ENCODE results near the gene NCAN. TPM values are rescaled to one million over a fixed set of nuclear protein-coding genes. Genes with fewer than 3 reads are reported as not detected.

Gene NCAN
- polyA plus RNA-seq, 1 donor from 2014 or later: 52.1 TPM

- H3K9ac ChIP-seq (ENCODE audit: low read length): no peak overlapping the region
- H3K36me3 ChIP-seq (ENCODE audit: insufficient read depth, low read length): no peaks in the 10 kb centered on the region
- H3K27me3 ChIP-seq (ENCODE audit: insufficient read depth, low read depth, low read length): no peaks in the 10 kb centered on the region
- no peak overlapping the region for H3K4me2 ChIP-seq (ENCODE audit: low read length)
- no peak overlapping the region for H3K4me3 ChIP-seq (ENCODE audit: low read length)
- H3K9me2 ChIP-seq (ENCODE audit: insufficient read depth, low read length): no peaks in the 10 kb centered on the region
- H4K20me1 ChIP-seq (ENCODE audit: insufficient read depth): no peaks in the 10 kb centered on the region
- no peak overlapping the region for H2AFZ ChIP-seq (ENCODE audit: low read depth, low read length)
- TF ChIP-seq, protein P1, sequence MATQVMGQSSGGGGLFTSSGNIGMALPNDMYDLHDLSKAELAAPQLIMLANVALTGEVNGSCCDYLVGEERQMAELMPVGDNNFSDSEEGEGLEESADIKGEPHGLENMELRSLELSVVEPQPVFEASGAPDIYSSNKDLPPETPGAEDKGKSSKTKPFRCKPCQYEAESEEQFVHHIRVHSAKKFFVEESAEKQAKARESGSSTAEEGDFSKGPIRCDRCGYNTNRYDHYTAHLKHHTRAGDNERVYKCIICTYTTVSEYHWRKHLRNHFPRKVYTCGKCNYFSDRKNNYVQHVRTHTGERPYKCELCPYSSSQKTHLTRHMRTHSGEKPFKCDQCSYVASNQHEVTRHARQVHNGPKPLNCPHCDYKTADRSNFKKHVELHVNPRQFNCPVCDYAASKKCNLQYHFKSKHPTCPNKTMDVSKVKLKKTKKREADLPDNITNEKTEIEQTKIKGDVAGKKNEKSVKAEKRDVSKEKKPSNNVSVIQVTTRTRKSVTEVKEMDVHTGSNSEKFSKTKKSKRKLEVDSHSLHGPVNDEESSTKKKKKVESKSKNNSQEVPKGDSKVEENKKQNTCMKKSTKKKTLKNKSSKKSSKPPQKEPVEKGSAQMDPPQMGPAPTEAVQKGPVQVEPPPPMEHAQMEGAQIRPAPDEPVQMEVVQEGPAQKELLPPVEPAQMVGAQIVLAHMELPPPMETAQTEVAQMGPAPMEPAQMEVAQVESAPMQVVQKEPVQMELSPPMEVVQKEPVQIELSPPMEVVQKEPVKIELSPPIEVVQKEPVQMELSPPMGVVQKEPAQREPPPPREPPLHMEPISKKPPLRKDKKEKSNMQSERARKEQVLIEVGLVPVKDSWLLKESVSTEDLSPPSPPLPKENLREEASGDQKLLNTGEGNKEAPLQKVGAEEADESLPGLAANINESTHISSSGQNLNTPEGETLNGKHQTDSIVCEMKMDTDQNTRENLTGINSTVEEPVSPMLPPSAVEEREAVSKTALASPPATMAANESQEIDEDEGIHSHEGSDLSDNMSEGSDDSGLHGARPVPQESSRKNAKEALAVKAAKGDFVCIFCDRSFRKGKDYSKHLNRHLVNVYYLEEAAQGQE (IDR thresholded peaks at IDR 0.05; ENCODE audit: borderline replicate concordance): no peak
- no peak for TF ChIP-seq RAD21 (conservative IDR thresholded peaks at IDR 0.05)
- TF ChIP-seq, protein P2, sequence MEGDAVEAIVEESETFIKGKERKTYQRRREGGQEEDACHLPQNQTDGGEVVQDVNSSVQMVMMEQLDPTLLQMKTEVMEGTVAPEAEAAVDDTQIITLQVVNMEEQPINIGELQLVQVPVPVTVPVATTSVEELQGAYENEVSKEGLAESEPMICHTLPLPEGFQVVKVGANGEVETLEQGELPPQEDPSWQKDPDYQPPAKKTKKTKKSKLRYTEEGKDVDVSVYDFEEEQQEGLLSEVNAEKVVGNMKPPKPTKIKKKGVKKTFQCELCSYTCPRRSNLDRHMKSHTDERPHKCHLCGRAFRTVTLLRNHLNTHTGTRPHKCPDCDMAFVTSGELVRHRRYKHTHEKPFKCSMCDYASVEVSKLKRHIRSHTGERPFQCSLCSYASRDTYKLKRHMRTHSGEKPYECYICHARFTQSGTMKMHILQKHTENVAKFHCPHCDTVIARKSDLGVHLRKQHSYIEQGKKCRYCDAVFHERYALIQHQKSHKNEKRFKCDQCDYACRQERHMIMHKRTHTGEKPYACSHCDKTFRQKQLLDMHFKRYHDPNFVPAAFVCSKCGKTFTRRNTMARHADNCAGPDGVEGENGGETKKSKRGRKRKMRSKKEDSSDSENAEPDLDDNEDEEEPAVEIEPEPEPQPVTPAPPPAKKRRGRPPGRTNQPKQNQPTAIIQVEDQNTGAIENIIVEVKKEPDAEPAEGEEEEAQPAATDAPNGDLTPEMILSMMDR (IDR thresholded peaks at IDR 0.05; ENCODE audit: poor library complexity, severe bottlenecking): no peak
- no peak for TF ChIP-seq TAF1 (IDR thresholded peaks at IDR 0.05; ENCODE audit: low read depth)
- no peak for TF ChIP-seq MXI1 (conservative IDR thresholded peaks at IDR 0.05; ENCODE audit: poor library complexity, severe bottlenecking)
- no peak for TF ChIP-seq SMC3 (conservative IDR thresholded peaks at IDR 0.05; ENCODE audit: poor library complexity)
- TF ChIP-seq POLR2AphosphoS5 (IDR thresholded peaks at IDR 0.05): no peak
- no peak for TF ChIP-seq EZH2 (IDR thresholded peaks at IDR 0.05; ENCODE audit: borderline replicate concordance, insufficient read depth, low read length, poor library complexity, severe bottlenecking)
- no peaks in the 10 kb centered on the region for H3K79me2 ChIP-seq (replicated peaks; ENCODE audit: insufficient read depth, low read length)
- H3K27ac ChIP-seq (ENCODE audit: low read length): no peak overlapping the region
- no peaks in the 10 kb centered on the region for H3F3A ChIP-seq (ENCODE audit: insufficient read depth, low read length, poor library complexity, severe bottlenecking)
- H3K9me3 ChIP-seq (ENCODE audit: low read length): no peaks in the 10 kb centered on the region
Observed at GRCh38 chr19:19270749-19271571, 59.2 kb downstream of the NCAN start.

GRCh38 chr19:19271828-19272599 lies 60.3 kb downstream of the NCAN start:
- Histone ChIP-seq H3K27ac (ENCODE audit: low read length) (no peak overlapping the region), H4K20me1 (ENCODE audit: insufficient read depth) (no peaks in the 10 kb centered on the region), H3K4me2 (ENCODE audit: low read length) (no peak overlapping the region), H3K4me3 (ENCODE audit: low read length) (no peak overlapping the region), H3K9me2 (ENCODE audit: insufficient read depth, low read length) (no peaks in the 10 kb centered on the region), H3K27me3 (ENCODE audit: insufficient read depth, low read depth, low read length) (no peaks in the 10 kb centered on the region), H3K9ac (ENCODE audit: low read length) (no peak overlapping the region), H3F3A (ENCODE audit: insufficient read depth, low read length, poor library complexity, severe bottlenecking) (no peaks in the 10 kb centered on the region), H3K36me3 (ENCODE audit: insufficient read depth, low read length) (no peaks in the 10 kb centered on the region), H3K79me2 (replicated peaks; ENCODE audit: insufficient read depth, low read length) (no peaks in the 10 kb centered on the region), H2AFZ (ENCODE audit: low read depth, low read length) (no peak overlapping the region), H3K9me3 (ENCODE audit: low read length) (no peaks in the 10 kb centered on the region)
- TF ChIP-seq, protein P2 (IDR thresholded peaks at IDR 0.05; ENCODE audit: poor library complexity, severe bottlenecking): no peak
- TF ChIP-seq EZH2 (IDR thresholded peaks at IDR 0.05; ENCODE audit: borderline replicate concordance, insufficient read depth, low read length, poor library complexity, severe bottlenecking): no peak
- TF ChIP-seq, protein P1 (IDR thresholded peaks at IDR 0.05; ENCODE audit: borderline replicate concordance): no peak
- TF ChIP-seq MXI1 (conservative IDR thresholded peaks at IDR 0.05; ENCODE audit: poor library complexity, severe bottlenecking): no peak
- TF ChIP-seq POLR2AphosphoS5 (IDR thresholded peaks at IDR 0.05): no peak
- TF ChIP-seq TAF1 (IDR thresholded peaks at IDR 0.05; ENCODE audit: low read depth): no peak
- no peak for TF ChIP-seq RAD21 (conservative IDR thresholded peaks at IDR 0.05)
- no peak for TF ChIP-seq SMC3 (conservative IDR thresholded peaks at IDR 0.05; ENCODE audit: poor library complexity)
- TF ChIP-seq EP300 (conservative IDR thresholded peaks at IDR 0.05; ENCODE audit: poor library complexity, severe bottlenecking): no peak

Measured in neural cell (in vitro differentiated cells).